Neural cell (in vitro differentiated cells): Measurements from ENCODE around the gene POLR3K. TPM values are rescaled to one million over a fixed set of nuclear protein-coding genes. Genes with fewer than 3 reads are reported as not detected.

Experiments used
- H2AFZ ChIP-seq: fragments of 200-600, 300-800 bp; sonication (generic), shearing (Covaris generic); 2 replicates; pipeline ENCODE4 v1.6.0; 2014; ENCODE audit warnings: low read depth, mild to moderate bottlenecking, antibody characterized with exemption, low read length, moderate library complexity
- H3F3A ChIP-seq: fragments of 200-600 bp; shearing (Covaris generic); 2 replicates; pipeline ENCODE4 v1.6.1; 2016; ENCODE audit warnings: mild to moderate bottlenecking, moderate library complexity, mixed read lengths, antibody characterized with exemption, low read length; ENCODE audit not compliant: insufficient read depth, poor library complexity, severe bottlenecking
- H3K27ac ChIP-seq: fragments of 200-600, 300-800 bp; sonication (generic), shearing (Covaris generic); 2 replicates; pipeline ENCODE4 v1.5.1; 2014; ENCODE audit warnings: mild to moderate bottlenecking, low read length, moderate library complexity
- H3K27me3 ChIP-seq: fragments of 300-800, 200-600 bp; sonication (generic), shearing (Covaris generic); 2 replicates; pipeline ENCODE4 v1.6.0; 2014; ENCODE audit warnings: mild to moderate bottlenecking, low read depth, low read length, moderate library complexity; ENCODE audit not compliant: insufficient read depth
- H3K36me3 ChIP-seq: fragments of 300-800, 200-600 bp; sonication (generic), shearing (Covaris generic); 2 replicates; pipeline ENCODE4 v1.5.1; 2014; ENCODE audit warnings: mild to moderate bottlenecking, antibody characterized with exemption, low read length, moderate library complexity; ENCODE audit not compliant: insufficient read depth
- H3K4me2 ChIP-seq: fragments of 300-800, 200-600 bp; sonication (generic), shearing (Covaris generic); 2 replicates; pipeline ENCODE4 v1.6.0; 2014; ENCODE audit warnings: mild to moderate bottlenecking, low read length
- H3K4me3 ChIP-seq: fragments of 300-800, 200-600 bp; sonication (generic), shearing (Covaris generic); 2 replicates; pipeline ENCODE4 v1.5.1; 2014; ENCODE audit warnings: mild to moderate bottlenecking, low read length, moderate library complexity
- H3K79me2 ChIP-seq: fragments of 200-600 bp; shearing (Covaris generic); replicated peaks from 2 replicates; pipeline ENCODE4 v1.6.0; 2014; ENCODE audit warnings: mild to moderate bottlenecking, low read length, moderate library complexity; ENCODE audit not compliant: insufficient read depth
- H3K9ac ChIP-seq: fragments of 300-800, 200-600 bp; sonication (generic), shearing (Covaris generic); 2 replicates; pipeline ENCODE4 v1.6.1; 2016; ENCODE audit warnings: mild to moderate bottlenecking, low read length, mixed read lengths
- H3K9me2 ChIP-seq: fragments of 200-600 bp; shearing (Covaris generic); 2 replicates; pipeline ENCODE4 v1.6.1; 2016; ENCODE audit warnings: mild to moderate bottlenecking, low read length, mixed read lengths; ENCODE audit not compliant: insufficient read depth
- H3K9me3 ChIP-seq: fragments of 200-600, 300-800 bp; sonication (generic), shearing (Covaris generic); 2 replicates; pipeline ENCODE4 v1.6.1; 2016; ENCODE audit warnings: mild to moderate bottlenecking, mixed run types, low read length, moderate library complexity, mixed read lengths
- H4K20me1 ChIP-seq: fragments of 200-600 bp; shearing (Covaris generic); 2 replicates; pipeline ENCODE4 v1.6.1; 2016; ENCODE audit warnings: mild to moderate bottlenecking, mixed run types; ENCODE audit not compliant: insufficient read depth
- CTCF ChIP-seq: fragments of 450-650 bp; IDR thresholded peaks from 2 replicates; pipeline ENCODE4 v1.5.1; 2014; ENCODE audit warnings: antibody characterized with exemption, mild to moderate bottlenecking, moderate library complexity; ENCODE audit not compliant: poor library complexity, severe bottlenecking
- EP300 ChIP-seq: fragments of 450-650 bp; conservative IDR thresholded peaks from 2 replicates; pipeline ENCODE4 v1.6.1; 2014; ENCODE audit warnings: antibody characterized with exemption, mild to moderate bottlenecking, moderate library complexity; ENCODE audit not compliant: poor library complexity, severe bottlenecking
- EZH2 ChIP-seq: fragments of 200-600, 300-800 bp; shearing (Covaris generic), sonication (generic); IDR thresholded peaks from 2 replicates; pipeline ENCODE4 v1.6.1; 2014; ENCODE audit warnings: antibody characterized with exemption, low read length, borderline replicate concordance, mild to moderate bottlenecking; ENCODE audit not compliant: insufficient read depth, poor library complexity, severe bottlenecking
- MXI1 ChIP-seq: fragments of 450-650 bp; conservative IDR thresholded peaks from 2 replicates; pipeline ENCODE4 v1.6.1; 2014; ENCODE audit warnings: antibody characterized with exemption, mild to moderate bottlenecking; ENCODE audit not compliant: poor library complexity, severe bottlenecking
- POLR2AphosphoS5 ChIP-seq: IDR thresholded peaks from 2 replicates; pipeline ENCODE4 v1.6.1; 2012
- RAD21 ChIP-seq: fragments of 450-650 bp; conservative IDR thresholded peaks from 2 replicates; pipeline ENCODE4 v1.6.1; 2014; ENCODE audit warnings: antibody characterized with exemption, mild to moderate bottlenecking, moderate library complexity
- SMC3 ChIP-seq: fragments of 450-650 bp; conservative IDR thresholded peaks from 2 replicates; pipeline ENCODE4 v1.6.1; 2014; ENCODE audit warnings: antibody characterized with exemption, mild to moderate bottlenecking, moderate library complexity; ENCODE audit not compliant: poor library complexity
- TAF1 ChIP-seq: IDR thresholded peaks from 2 replicates; pipeline ENCODE4 v1.6.1; 2012; ENCODE audit warnings: low read depth
- polyA plus RNA-seq: library from polyadenylated mRNA; depleted of rRNA; stranded (reverse); fragments of >200 nt; gene quantifications from 2 replicates; pipeline ENCODE4 v1.2.3, GENCODE V29; 2014
- TF ChIP-seq, protein P1 (sequence below): IDR thresholded peaks from 2 replicates; pipeline ENCODE4 v1.6.1; 2012; ENCODE audit warnings: borderline replicate concordance

The POLR3K gene
- polyA plus RNA-seq, 1 donor from 2014 or later = 7.1 TPM

DNA sequence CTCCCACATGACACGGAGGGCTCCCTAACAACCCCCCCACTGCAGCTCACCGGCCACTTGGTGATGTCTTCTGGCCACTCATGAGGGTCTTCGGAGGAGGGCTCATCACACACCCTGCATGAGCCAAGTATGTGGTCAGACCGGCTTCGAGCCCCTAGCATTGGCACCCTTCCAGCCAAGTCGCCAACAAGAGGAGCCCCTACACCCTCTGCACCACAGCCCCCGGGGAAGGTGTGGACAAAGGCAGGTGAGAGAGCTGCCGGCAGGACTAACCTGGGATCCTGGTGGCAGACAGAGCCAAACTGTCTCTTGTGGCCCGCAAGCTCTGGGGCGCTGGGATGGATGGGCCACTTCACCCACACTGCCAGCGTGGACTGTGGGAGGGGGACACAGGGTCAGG, 6.8 kb upstream of the POLR3K start:
- no peak overlapping the region for H3K9ac ChIP-seq
- no peak overlapping the region for H3K4me2 ChIP-seq
- H3F3A ChIP-seq = no peaks in the 10 kb centered on the region
- no peaks in the 10 kb centered on the region for H4K20me1 ChIP-seq
- TF ChIP-seq EP300 (no peak), TAF1 (no peak), SMC3 (no peak), EZH2 (no peak), CTCF (no peak), RAD21 (no peak), POLR2AphosphoS5 (no peak), MXI1 (no peak)
- TF ChIP-seq, protein P1, sequence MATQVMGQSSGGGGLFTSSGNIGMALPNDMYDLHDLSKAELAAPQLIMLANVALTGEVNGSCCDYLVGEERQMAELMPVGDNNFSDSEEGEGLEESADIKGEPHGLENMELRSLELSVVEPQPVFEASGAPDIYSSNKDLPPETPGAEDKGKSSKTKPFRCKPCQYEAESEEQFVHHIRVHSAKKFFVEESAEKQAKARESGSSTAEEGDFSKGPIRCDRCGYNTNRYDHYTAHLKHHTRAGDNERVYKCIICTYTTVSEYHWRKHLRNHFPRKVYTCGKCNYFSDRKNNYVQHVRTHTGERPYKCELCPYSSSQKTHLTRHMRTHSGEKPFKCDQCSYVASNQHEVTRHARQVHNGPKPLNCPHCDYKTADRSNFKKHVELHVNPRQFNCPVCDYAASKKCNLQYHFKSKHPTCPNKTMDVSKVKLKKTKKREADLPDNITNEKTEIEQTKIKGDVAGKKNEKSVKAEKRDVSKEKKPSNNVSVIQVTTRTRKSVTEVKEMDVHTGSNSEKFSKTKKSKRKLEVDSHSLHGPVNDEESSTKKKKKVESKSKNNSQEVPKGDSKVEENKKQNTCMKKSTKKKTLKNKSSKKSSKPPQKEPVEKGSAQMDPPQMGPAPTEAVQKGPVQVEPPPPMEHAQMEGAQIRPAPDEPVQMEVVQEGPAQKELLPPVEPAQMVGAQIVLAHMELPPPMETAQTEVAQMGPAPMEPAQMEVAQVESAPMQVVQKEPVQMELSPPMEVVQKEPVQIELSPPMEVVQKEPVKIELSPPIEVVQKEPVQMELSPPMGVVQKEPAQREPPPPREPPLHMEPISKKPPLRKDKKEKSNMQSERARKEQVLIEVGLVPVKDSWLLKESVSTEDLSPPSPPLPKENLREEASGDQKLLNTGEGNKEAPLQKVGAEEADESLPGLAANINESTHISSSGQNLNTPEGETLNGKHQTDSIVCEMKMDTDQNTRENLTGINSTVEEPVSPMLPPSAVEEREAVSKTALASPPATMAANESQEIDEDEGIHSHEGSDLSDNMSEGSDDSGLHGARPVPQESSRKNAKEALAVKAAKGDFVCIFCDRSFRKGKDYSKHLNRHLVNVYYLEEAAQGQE = no peak
- no peak overlapping the region for H3K27ac ChIP-seq
- H3K27me3 ChIP-seq = no peaks in the 10 kb centered on the region
- H3K36me3 ChIP-seq = no peaks in the 10 kb centered on the region
- no peak overlapping the region for H2AFZ ChIP-seq
- no peaks in the 10 kb centered on the region for H3K9me3 ChIP-seq
- no peaks in the 10 kb centered on the region for H3K9me2 ChIP-seq
- H3K4me3 ChIP-seq = no peak overlapping the region
- H3K79me2 ChIP-seq = no peaks in the 10 kb centered on the region

GRCh38 chr16:59440-60059, 6.1 kb upstream of the POLR3K start:
- no peaks in the 10 kb centered on the region for H3K36me3 ChIP-seq

More at GRCh38 chr16:59440-60059, 6.1 kb upstream of the POLR3K start:
- Histone ChIP-seq H4K20me1 (no peaks in the 10 kb centered on the region), H3K27ac (no peak overlapping the region), H3K79me2 (peaks cover 3% of the 10 kb centered on the region), H3K4me3 (no peak overlapping the region), H3K9me3 (no peaks in the 10 kb centered on the region), H2AFZ (no peak overlapping the region), H3K9me2 (no peaks in the 10 kb centered on the region), H3K4me2 (no peak overlapping the region), H3K9ac (no peak overlapping the region), H3F3A (no peaks in the 10 kb centered on the region), H3K27me3 (no peaks in the 10 kb centered on the region)
- no peak for TF ChIP-seq EP300
- TF ChIP-seq EZH2 = no peak
- TF ChIP-seq POLR2AphosphoS5 = no peak
